ENCODE measurements around the gene BMPR1A.

- no peak for TF ChIP-seq TCF7 (CRISPR knock-in tag; IDR thresholded peaks at IDR 0.05; ENCODE audit: low read depth)
- TF ChIP-seq JUN (CRISPR knock-in tag; IDR thresholded peaks at IDR 0.05) = no peak
- no peak for TF ChIP-seq FOXP4 (CRISPR knock-in tag; IDR thresholded peaks at IDR 0.05)
- TF ChIP-seq CTCF (IDR thresholded peaks at IDR 0.05) = no peak
- no peak for TF ChIP-seq IRF1 (CRISPR knock-in tag; IDR thresholded peaks at IDR 0.05)
- TF ChIP-seq AR (CRISPR knock-in tag; IDR thresholded peaks at IDR 0.05) = no peak
- no peak for TF ChIP-seq ERG (CRISPR knock-in tag; IDR thresholded peaks at IDR 0.05)
- no peak for TF ChIP-seq SP1 (CRISPR knock-in tag; conservative IDR thresholded peaks at IDR 0.05)
- no peak for TF ChIP-seq MAX (CRISPR knock-in tag; IDR thresholded peaks at IDR 0.05)
- TF ChIP-seq CREB1 (CRISPR knock-in tag; IDR thresholded peaks at IDR 0.05) = no peak
Measured at GRCh38 chr10:86763404-86763803, 7.0 kb downstream of the BMPR1A start.
